Cardiac septum (tissue), 1 donor: ENCODE results near the gene SIRT3. TPM values are rescaled to one million over a fixed set of nuclear protein-coding genes. Genes with fewer than 3 reads are reported as not detected.
"Not testable (repeated sequence)": the region's sequence is repeated elsewhere in the genome, so short reads cannot be mapped to it uniquely, and the experiment has no call there.

Experiments used
- DNase-seq: peaks from one replicate; pipeline ENCODE4 v3.0.0-alpha.2; 2020; ENCODE audit warnings: low spot score
- intact Hi-C: fragments of 100-400 bp; cut with DNase I; formaldehyde crosslinking; loops from one replicate; pipeline ENCODE4 v1.14.0; 2022
- total RNA-seq: library from RNA; stranded (reverse); fragmentation: NEBNext Ultra II Directional; extraction: Animal tissue kit (Norgen Biotek cat#: 25700); gene quantifications from one replicate; pipeline ENCODE4 v1.2.1, GENCODE V29; 2021
- donor health status: DM: no; HTN: no; CAD: no.

The SIRT3 gene
- total RNA-seq, 1 donor from 2014 or later, result 27.0 TPM

GRCh38 chr11:272195-272930, 36.2 kb upstream of the SIRT3 start:
- intact Hi-C loops, result no loop called here
- DNase-seq, result no peak

GRCh38 chr11:271319-271715, 35.2 kb upstream of the SIRT3 start:
- no peak for DNase-seq
- intact Hi-C loops, result no loop called here

- intact Hi-C loops, result no loop called here
- DNase-seq, result no peak
These were observed 34.5 kb upstream of the SIRT3 start for GRCh38 chr11:270451-271318.

GRCh38 chr11:269146-269890, 33.2 kb upstream of the SIRT3 start:
- DNase-seq, result no peak
- intact Hi-C loops, result no loop called here

GRCh38 chr11:268716-269145, 32.6 kb upstream of the SIRT3 start:
- intact Hi-C loops, DNase-seq: not testable (repeated sequence)

GRCh38 chr11:267491-267994, 31.4 kb upstream of the SIRT3 start:
- no peak for DNase-seq
- intact Hi-C loops, result no loop called here

- no peak for DNase-seq
- intact Hi-C loops, result no loop called here
These were observed 30.7 kb upstream of the SIRT3 start for GRCh38 chr11:266676-267439.

GRCh38 chr11:261624-262023, 25.5 kb upstream of the SIRT3 start:
- no peak for DNase-seq
- intact Hi-C loops, result no loop called here

GRCh38 chr11:259413-259812, 23.3 kb upstream of the SIRT3 start:
- DNase-seq, result no peak
- intact Hi-C loops, result no loop called here

GRCh38 chr11:257766-258493, 21.8 kb upstream of the SIRT3 start:
- no peak for DNase-seq
- intact Hi-C loops, result no loop called here

- no peak for DNase-seq
- intact Hi-C loops, result no loop called here
These were observed 21.0 kb upstream of the SIRT3 start for GRCh38 chr11:256952-257737.

GRCh38 chr11:255816-256215, 19.7 kb upstream of the SIRT3 start:
- no peak for DNase-seq
- intact Hi-C loops, result no loop called here

- DNase-seq, result no peak
- intact Hi-C loops, result no loop called here
These were observed 19.0 kb upstream of the SIRT3 start for GRCh38 chr11:255176-255575.

- DNase-seq, result no peak
- intact Hi-C loops, result no loop called here
These were observed 17.7 kb upstream of the SIRT3 start for GRCh38 chr11:253886-254270.

GRCh38 chr11:253160-253885, 17.2 kb upstream of the SIRT3 start:
- no peak for DNase-seq
- intact Hi-C loops, result no loop called here

GRCh38 chr11:252666-253065, 16.5 kb upstream of the SIRT3 start:
- no peak for DNase-seq

GRCh38 chr11:251550-251949, 15.4 kb upstream of the SIRT3 start:
- intact Hi-C loops, result no loop called here

More at GRCh38 chr11:252666-253065, 16.5 kb upstream of the SIRT3 start:
- intact Hi-C loops, result no loop called here

More at GRCh38 chr11:251550-251949, 15.4 kb upstream of the SIRT3 start:
- no peak for DNase-seq
